NCI-H2029 treated with DMSO at 0.1 percent for 48 hours (cell line): ENCODE measurements around the gene AKAP8L.

ENCODE experiments used
- DNase-seq: peaks from one replicate; lab custom pipeline; 2025; lab: John Stamatoyannopoulos, UW

Gene AKAP8L

GRCh38 chr19:15418579-15419412 is at the start of gene AKAP8L:
TSS of gene AKAP8L (minus strand) at chr19:15418988. CDS start at chr19:15418923, 65 bp downstream.
- DNase-seq, result peak; percentile 98

- DNase-seq, result no peak
Measured at GRCh38 chr19:15467734-15468214, 49.0 kb upstream of the AKAP8L start.

- DNase-seq, result no peak
Measured at GRCh38 chr19:15466851-15467733, 48.3 kb upstream of the AKAP8L start.

DNA sequence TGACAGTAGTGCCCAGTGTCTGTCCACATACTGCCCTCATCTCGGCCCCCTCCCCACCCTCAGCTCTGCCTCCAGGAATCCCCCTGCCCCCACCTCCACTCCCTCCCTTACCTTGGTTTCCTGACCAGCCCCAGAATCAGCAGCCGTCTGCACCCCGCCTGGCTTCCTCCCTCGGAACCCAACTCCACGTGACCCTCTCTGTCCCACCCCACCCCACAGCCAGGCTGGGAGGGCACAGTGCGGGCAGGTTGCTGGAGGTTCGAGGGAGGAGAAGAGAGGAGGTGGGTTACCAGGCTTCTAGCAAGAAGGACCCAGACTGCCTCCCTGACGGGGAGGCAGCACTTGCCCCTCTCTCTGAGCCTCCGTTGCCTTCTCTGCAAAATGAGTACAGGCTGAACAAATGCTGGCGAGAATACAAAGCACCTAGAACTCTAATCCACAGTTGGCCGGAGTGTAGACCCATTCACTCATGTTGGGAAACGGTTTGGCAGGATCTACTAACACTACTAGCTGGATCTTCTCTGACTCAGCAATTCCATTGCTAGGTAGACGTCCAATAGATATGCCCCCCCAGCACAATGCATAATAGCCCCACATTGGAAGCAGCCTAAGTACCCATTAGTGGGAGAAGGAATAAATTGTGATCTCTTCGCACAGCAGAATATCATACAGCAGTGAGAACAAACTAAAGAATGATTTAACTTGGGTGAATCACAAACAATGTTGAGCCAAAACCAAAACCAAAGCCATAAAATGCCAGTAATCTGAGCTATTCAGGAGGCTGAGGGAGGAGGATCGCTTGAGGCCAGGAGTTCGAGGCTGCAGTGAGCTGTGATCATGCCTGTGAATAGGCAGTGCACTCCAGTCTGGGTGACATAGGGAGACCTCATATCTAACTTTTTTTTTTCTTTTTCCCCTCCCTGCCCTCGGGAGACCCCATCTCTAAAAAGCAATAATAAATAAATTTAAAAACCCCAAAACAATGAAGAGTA is 45.9 kb upstream of the AKAP8L start, which contains the start of gene RASAL3:
Gene RASAL3, minus strand, starts transcription at position 151 of the 992 bp plus-strand sequence. CDS start 186 bp downstream, outside the sequence.
- DNase-seq, result no peak

- DNase-seq, result no peak
Measured at GRCh38 chr19:15463861-15464371, 45.1 kb upstream of the AKAP8L start.

DNA sequence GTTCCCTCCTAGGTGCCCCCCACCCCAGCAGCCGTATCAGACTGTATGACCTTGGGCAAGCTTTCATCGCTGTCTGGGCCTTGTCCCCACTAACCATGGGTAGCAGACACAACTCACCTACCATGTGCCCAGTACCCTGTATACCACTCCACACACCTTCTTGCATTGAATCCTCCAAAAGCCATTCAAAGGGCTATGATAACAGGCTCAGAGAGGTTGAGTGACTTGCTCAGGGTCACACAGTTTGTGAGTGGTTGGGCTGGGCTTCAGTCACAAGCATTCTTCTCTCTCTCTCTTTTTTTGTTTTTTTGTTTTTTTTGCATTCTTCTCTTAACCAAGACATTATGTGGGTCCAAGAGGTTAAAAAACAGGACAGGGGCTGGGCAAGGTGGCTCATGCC is 42.9 kb upstream of the AKAP8L start:
- no peak for DNase-seq

DNA sequence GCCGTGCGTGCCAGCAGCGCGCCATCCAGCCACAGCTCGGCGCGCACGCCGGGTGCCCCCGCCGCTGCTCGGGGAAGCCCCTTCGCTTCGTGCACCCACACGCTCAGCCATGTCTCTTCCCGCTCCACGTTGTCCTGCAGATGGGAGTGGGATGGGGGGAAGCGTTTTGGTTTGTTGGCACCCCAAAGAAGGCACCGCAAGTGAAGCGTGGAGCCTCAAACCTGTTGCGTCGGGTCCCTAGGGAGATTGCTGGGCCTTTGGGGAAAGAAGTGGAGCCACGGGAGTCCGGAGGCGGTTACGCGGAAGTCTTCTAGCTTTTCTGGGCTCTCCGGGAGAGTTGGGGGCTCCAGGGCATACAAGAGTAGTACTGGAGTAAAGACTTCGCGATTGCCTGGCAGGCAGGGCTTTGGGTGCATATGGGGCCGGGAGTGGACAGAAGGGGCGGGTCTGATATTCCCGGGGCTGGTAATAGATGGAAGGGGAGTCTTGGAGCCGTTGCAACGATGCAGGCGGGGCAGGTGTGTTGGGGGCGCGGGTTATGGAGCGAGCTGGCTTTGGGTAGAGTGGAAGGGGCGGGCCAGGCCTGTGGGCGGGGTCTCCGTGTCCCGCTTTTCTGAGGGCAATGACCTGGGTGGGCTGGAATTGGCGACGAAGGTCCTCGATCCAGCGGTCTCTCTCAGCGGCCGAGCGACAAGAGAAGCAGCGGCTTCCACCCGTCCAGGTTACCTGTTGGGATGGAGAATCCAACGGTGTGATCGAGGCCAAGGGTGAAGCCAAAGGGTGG is 39.1 kb upstream of the AKAP8L start:
- DNase-seq, result no peak

DNA sequence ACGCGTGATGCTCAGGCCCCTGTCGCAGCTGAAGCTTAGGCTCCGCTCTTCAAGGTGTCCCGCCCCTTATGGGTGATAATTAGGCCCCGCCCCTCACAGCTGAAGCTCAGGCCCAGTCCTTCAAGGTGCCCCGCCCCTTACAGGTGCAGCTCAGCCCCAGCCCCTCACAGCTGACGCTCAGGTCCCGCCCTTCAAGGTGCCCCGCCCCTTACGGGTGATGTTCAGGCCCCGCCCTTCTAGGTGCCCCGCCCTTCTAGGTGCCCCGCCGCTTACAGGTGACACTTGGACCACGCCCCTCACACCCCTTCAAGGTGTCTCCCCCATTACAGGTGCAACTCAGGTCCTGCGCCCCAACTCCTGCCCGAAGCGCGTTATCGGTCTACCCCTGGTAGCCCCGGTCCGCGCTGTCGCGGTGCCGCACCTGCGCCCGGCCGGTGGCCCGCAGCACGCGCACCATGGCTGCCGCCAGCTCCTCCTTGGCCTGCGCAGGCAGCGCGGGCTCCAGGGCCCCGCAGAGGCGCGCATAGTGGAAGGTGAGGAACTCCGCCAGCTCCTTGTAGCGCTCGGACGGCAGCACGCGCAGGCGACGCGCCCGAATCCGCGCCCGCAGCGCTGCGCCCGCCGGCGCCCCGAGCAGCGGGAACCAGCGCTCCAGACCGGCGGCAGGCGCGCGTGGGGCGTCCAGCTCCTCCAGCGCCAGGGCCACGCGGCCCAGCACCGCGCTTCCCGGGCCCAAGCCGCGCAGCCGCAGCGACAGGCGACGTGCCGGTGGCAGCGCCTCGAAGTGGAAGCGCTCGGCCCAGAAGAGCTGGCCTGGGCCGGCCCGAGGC is 38.3 kb upstream of the AKAP8L start:
- DNase-seq, result peak; percentile 67

- no peak for DNase-seq
Measured at GRCh38 chr19:15456441-15456840, 37.7 kb upstream of the AKAP8L start.

GRCh38 chr19:15455996-15456395 is 37.2 kb upstream of the AKAP8L start:
- DNase-seq, result no peak

DNA sequence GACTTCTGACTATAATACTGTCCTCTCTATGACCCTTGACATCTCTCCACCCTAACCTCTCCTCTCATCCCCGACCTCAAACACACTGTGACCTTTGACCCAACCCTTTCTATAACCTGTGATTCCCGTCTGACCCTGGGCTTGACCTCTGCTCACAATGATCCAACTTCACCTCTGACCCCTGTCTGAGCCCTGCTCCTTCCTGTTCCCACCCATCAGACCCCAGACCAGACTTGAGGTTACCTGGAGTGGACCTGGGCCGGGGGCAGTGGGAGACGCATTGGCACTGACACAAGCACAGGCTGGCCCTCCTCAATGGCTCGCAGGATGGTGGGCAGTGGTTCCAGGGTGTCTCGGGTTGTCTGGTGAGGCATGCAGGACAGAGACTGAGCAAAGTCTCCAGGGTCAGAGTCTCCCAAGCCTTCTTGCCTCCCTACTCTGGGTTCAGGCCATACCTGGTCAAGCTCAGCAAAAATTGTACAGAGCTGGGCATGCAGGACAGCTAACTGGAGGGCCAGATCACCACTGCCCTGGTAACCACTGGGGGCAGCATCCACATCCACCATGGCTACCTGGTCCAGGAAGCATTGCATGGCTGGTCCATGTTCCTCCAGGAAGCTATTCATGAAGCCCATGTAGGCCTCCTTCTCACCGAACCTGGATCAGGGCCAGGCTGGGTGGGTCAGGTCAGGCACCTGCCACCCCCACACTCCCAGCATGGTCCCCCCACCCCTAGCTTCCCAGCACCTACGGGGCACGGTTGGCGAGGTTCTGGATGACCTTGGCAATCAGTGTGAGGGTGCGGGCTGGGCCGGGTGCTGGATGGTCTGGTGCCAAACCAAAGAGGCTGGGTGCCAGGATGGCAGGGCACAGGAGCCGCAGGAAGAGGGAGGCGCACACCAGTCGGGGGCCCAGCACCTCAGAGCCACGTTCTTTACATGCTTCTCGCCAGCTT is 35.4 kb upstream of the AKAP8L start:
- DNase-seq, result no peak

- no peak for DNase-seq
Measured at GRCh38 chr19:15453091-15453578, 34.3 kb upstream of the AKAP8L start.

DNA sequence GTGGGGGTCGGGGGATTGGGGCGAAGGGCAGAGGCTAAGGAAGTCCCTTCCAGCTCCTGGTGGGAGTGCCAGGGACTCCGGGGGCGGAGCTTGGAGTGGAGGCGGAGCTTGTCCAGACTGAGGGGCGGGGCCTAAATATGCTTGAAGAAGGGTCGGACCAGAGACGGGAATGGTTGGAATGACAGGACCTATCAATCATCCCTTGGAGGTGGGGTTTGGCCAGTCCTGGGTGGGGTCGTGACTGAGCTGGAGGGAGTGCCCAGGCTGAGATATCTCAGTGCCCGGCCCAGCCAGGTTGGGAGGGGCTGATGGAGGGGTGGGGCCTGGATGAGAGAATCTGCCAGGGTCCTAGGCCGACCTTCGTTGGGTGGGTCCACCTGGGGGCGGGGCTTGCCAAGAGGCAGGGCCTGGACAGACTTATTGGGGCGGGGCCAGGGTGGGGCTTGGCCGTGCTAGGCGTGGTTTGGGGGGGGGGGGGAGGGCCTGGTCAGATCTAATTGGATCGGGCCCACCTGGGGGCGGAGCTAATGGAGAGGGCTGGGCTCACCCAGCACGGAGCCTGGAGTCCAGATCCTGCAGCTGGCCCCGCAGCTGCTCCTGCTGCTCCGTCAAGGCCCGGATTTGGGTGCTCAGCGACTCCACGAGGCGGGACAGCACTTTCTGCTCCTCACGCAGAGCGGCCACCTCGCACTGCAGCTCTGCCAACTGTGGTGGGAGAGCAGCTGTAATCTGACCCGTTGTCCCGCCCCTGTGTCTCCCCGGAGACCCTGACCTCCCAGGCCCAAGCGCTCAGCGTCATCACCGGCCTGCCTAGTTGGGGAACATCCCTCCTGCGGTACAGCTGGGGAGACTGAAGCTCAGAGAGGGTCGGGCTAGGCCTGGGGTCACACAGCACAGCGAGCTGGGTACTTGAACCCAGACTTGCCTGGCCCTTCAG is 33.6 kb upstream of the AKAP8L start:
- peak; percentile 48 for DNase-seq

DNA sequence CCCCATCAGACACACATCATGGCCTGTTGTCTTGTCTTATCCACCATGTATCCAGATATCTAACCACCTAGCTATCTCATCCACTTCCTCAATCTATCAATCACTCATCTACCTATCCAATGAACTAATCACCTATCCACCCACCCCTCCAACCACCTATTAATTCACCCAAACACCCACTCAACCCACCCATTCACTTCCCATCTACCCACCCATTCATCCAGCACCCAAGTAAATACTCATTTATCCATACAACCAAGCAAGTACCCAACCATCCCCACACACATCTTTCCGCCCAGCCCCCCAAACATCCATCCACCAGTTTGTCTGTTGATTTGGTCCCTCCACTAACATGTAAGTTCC is 31.7 kb upstream of the AKAP8L start:
- DNase-seq, result no peak

- DNase-seq, result no peak
Measured at GRCh38 chr19:15449620-15450527, 31.1 kb upstream of the AKAP8L start, which contains the start of gene WIZ. TSS of gene WIZ (minus strand) at chr19:15449956. CDS start at chr19:15448307, 1,649 bp downstream.
